ENCODE measurements around the gene AKR1E2.

Gene AKR1E2

DNA sequence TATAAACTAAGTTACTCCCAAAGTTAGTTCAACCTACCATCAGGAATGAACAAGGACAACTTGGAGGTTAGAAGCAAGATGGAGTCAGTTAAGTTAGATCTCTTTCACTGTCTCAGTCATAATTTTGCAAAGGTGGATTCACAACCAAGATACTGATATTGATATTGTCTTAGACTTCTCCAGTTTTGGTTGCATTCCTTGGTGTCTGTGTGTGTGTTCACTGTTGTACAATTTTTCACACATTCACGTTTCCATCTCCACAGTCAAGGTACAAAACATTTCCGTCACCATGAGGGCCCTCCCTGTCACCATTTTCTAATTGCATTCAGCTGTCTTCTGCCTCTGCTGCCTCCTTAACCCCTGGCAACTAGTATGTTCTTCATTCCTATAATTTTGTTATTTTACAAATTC, 41.1 kb downstream of the AKR1E2 start:
- Histone ChIP-seq H3K9me3 (ENCODE audit: control insufficient read depth, insufficient read depth, low read length) (no peaks in the 10 kb centered on the region), H3K4me3 (ENCODE audit: low read length) (no peak overlapping the region), H3K27me3 (ENCODE audit: control insufficient read depth, low read length) (no peaks in the 10 kb centered on the region; the same call in 1 of the 2 replicates), H3K36me3 (ENCODE audit: control insufficient read depth, low read length) (no peaks in the 10 kb centered on the region), H3K27ac (ENCODE audit: low read depth, low read length) (no peak overlapping the region), H3K4me2 (ENCODE audit: low read length) (no peak overlapping the region), H3F3A (ENCODE audit: control insufficient read depth, insufficient read depth) (no peaks in the 10 kb centered on the region), H4K20me1 (ENCODE audit: control insufficient read depth, insufficient read depth, low read depth, low read length) (no peaks in the 10 kb centered on the region), H3K9me2 (replicated peaks; ENCODE audit: control insufficient read depth, low read length) (no peaks in the 10 kb centered on the region), H3K4me1 (ENCODE audit: control insufficient read depth, low read length) (no peaks in the 10 kb centered on the region), H3K79me2 (ENCODE audit: control insufficient read depth, low read length) (no peaks in the 10 kb centered on the region)
- TF ChIP-seq, protein P1, sequence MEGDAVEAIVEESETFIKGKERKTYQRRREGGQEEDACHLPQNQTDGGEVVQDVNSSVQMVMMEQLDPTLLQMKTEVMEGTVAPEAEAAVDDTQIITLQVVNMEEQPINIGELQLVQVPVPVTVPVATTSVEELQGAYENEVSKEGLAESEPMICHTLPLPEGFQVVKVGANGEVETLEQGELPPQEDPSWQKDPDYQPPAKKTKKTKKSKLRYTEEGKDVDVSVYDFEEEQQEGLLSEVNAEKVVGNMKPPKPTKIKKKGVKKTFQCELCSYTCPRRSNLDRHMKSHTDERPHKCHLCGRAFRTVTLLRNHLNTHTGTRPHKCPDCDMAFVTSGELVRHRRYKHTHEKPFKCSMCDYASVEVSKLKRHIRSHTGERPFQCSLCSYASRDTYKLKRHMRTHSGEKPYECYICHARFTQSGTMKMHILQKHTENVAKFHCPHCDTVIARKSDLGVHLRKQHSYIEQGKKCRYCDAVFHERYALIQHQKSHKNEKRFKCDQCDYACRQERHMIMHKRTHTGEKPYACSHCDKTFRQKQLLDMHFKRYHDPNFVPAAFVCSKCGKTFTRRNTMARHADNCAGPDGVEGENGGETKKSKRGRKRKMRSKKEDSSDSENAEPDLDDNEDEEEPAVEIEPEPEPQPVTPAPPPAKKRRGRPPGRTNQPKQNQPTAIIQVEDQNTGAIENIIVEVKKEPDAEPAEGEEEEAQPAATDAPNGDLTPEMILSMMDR (IDR thresholded peaks at IDR 0.05; ENCODE audit: low read depth, low read length, poor library complexity, severe bottlenecking): no peak
- no peak for TF ChIP-seq EZH2phosphoT487 (IDR thresholded peaks at IDR 0.05; ENCODE audit: borderline replicate concordance, low read length)

DNA sequence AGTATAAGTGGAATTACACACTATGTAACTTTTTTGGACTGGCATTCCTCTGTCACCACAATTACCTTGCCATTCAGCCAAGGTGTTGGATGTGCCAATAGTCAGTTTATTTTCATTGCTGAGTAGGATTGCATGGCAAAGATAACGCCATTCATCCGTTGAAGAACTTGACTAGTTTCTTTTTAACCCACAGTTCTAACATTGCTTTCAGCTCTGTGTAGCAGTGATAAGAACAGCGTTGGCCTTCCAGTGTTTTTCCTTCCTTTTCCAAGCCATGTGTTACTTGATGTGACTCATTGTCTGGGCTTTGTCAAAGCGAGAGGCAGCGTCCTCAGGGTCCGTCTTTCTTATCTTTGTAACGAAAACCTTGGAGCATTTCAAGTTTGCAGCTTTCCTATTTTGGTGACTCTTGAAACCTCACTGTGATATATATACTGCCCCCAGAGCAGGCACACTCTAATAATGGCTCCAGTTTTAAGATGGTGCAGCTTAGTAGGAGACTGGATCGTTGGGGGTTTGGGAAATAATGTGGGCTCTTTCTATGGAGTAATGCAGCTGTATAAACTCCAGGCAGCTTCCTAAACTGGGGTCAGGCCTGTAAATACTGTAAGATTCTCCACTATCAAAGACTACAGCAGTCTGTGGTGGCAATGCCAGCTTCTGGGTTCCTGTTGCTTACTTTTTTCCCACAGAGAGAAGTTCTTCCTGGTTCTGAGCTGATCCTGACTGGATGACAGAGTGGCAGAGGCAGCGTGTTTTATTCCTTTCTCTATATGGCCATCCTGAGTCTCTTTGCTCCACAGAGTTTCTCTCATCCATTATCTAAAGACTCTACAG, 41.7 kb downstream of the AKR1E2 start:
- no peaks in the 10 kb centered on the region for H3K9me3 ChIP-seq (ENCODE audit: control insufficient read depth, insufficient read depth, low read length)
- no peak overlapping the region for H3K4me3 ChIP-seq (ENCODE audit: low read length)
- no peaks in the 10 kb centered on the region for H3K36me3 ChIP-seq (ENCODE audit: control insufficient read depth, low read length)
- H3K27me3 ChIP-seq (ENCODE audit: control insufficient read depth, low read length): no peaks in the 10 kb centered on the region; the same call in 1 of the 2 replicates
- no peak overlapping the region for H3K4me2 ChIP-seq (ENCODE audit: low read length)
- TF ChIP-seq EZH2phosphoT487 (IDR thresholded peaks at IDR 0.05; ENCODE audit: borderline replicate concordance, low read length): no peak
- TF ChIP-seq, protein P1 (IDR thresholded peaks at IDR 0.05; ENCODE audit: low read depth, low read length, poor library complexity, severe bottlenecking): no peak
- H3K4me1 ChIP-seq (ENCODE audit: control insufficient read depth, low read length): no peaks in the 10 kb centered on the region
- no peaks in the 10 kb centered on the region for H4K20me1 ChIP-seq (ENCODE audit: control insufficient read depth, insufficient read depth, low read depth, low read length)
- H3K27ac ChIP-seq (ENCODE audit: low read depth, low read length): no peak overlapping the region
- H3K9me2 ChIP-seq (replicated peaks; ENCODE audit: control insufficient read depth, low read length): no peaks in the 10 kb centered on the region
- H3F3A ChIP-seq (ENCODE audit: control insufficient read depth, insufficient read depth): no peaks in the 10 kb centered on the region
- H3K79me2 ChIP-seq (ENCODE audit: control insufficient read depth, low read length): no peaks in the 10 kb centered on the region

DNA sequence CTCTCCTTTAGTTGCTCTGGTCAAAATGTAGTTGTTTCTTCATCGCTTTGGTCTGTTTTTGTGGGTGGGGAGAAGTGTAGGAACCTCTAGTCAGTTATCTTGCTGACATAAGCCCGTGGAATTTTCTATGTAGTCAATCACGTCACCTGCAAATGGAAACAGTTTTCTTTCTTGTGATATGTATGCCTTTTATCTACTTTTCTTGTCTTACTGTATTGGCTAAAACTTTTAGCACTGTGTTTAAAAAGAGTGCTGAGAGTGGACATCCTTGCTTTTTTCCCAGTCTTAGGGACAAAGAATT, 42.3 kb downstream of the AKR1E2 start:
- Histone ChIP-seq H3K4me3 (ENCODE audit: low read length) (no peak overlapping the region), H3K36me3 (ENCODE audit: control insufficient read depth, low read length) (no peaks in the 10 kb centered on the region), H4K20me1 (ENCODE audit: control insufficient read depth, insufficient read depth, low read depth, low read length) (no peaks in the 10 kb centered on the region), H3K4me2 (ENCODE audit: low read length) (no peak overlapping the region), H3K9me3 (ENCODE audit: control insufficient read depth, insufficient read depth, low read length) (no peaks in the 10 kb centered on the region), H3K9me2 (replicated peaks; ENCODE audit: control insufficient read depth, low read length) (no peaks in the 10 kb centered on the region), H3K4me1 (ENCODE audit: control insufficient read depth, low read length) (no peaks in the 10 kb centered on the region), H3F3A (ENCODE audit: control insufficient read depth, insufficient read depth) (no peaks in the 10 kb centered on the region), H3K79me2 (ENCODE audit: control insufficient read depth, low read length) (no peaks in the 10 kb centered on the region), H3K27me3 (ENCODE audit: control insufficient read depth, low read length) (no peaks in the 10 kb centered on the region; the same call in 1 of the 2 replicates), H3K27ac (ENCODE audit: low read depth, low read length) (no peak overlapping the region)
- TF ChIP-seq EZH2phosphoT487 (IDR thresholded peaks at IDR 0.05; ENCODE audit: borderline replicate concordance, low read length): no peak
- TF ChIP-seq, protein P1 (IDR thresholded peaks at IDR 0.05; ENCODE audit: low read depth, low read length, poor library complexity, severe bottlenecking): no peak
